ENCODE results near the gene DLGAP3.

GRCh38 chr1:34844252-34844634, 85.2 kb downstream of the DLGAP3 start:
- no peak for TF ChIP-seq CTCF (optimal IDR thresholded peaks at IDR 0.05 in 1 of 3, IDR thresholded peaks at IDR 0.05 in 1 of 3, conservative IDR thresholded peaks at IDR 0.05 in 1 of 3; ENCODE audit: extremely low read depth in 1 of 3, insufficient read depth in 2 of 3, low read length in 3 of 3)
- TF ChIP-seq EZH2 (IDR thresholded peaks at IDR 0.05; ENCODE audit: low read length) = no peak

Data from keratinocyte (primary cell).